Measurements from ENCODE around the gene OSBPL8. TPM values are rescaled to one million over a fixed set of nuclear protein-coding genes. Genes with fewer than 3 reads are reported as not detected.

The OSBPL8 gene
- total and polyA plus RNA-seq, 2 experiments from 2014 or later, result 20.1 to 82.5 TPM

GRCh38 chr12:76490763-76491162 lies 68.8 kb downstream of the OSBPL8 start:
- no peaks in the 10 kb centered on the region for H4K20me1 ChIP-seq (ENCODE audit: insufficient read depth, poor library complexity, severe bottlenecking)
- peaks cover 9% of the 10 kb centered on the region for H3K9me3 ChIP-seq (ENCODE audit: low read depth)
- H3K79me2 ChIP-seq, result peaks cover 7% of the 10 kb centered on the region
- H2AFZ ChIP-seq, result no peak overlapping the region
- TF ChIP-seq EZH2phosphoT487 (IDR thresholded peaks at IDR 0.05; ENCODE audit: low read depth, severe bottlenecking, unreplicated experiment) (no peak), EZH2 (IDR thresholded peaks at IDR 0.05; ENCODE audit: borderline replicate concordance) (no peak), CTCF (IDR thresholded peaks at IDR 0.05; ENCODE audit: poor library complexity) (no peak)
- no peak overlapping the region for H3K4me2 ChIP-seq
- H3K4me1 ChIP-seq (ENCODE audit: insufficient read depth), result no peaks in the 10 kb centered on the region
- H3K36me3 ChIP-seq (replicated peaks; ENCODE audit: insufficient read depth, low read depth), result no peaks in the 10 kb centered on the region
- no peak overlapping the region for H3K27ac ChIP-seq
- no peak for DNase-seq (ENCODE audit: low spot score)
- H3K9me2 ChIP-seq (replicated peaks; ENCODE audit: insufficient read depth), result no peaks in the 10 kb centered on the region
- WGBS (ENCODE audit: low lambda C conversion rate, missing lambda C conversion rate), result 94% methylated on average over 4 of the region's 4 CpGs
- H3K4me3 ChIP-seq, result no peak overlapping the region
- no peaks in the 10 kb centered on the region for H3K27me3 ChIP-seq

GRCh38 chr12:76489737-76490136 lies 69.8 kb downstream of the OSBPL8 start:
- Histone ChIP-seq H3K79me2 (peaks cover 7% of the 10 kb centered on the region), H3K9me2 (replicated peaks; ENCODE audit: insufficient read depth) (no peaks in the 10 kb centered on the region), H3K27me3 (no peaks in the 10 kb centered on the region), H3K4me3 (no peak overlapping the region), H3K9me3 (ENCODE audit: low read depth) (peaks cover 9% of the 10 kb centered on the region), H3K4me1 (ENCODE audit: insufficient read depth) (no peaks in the 10 kb centered on the region), H3K4me2 (no peak overlapping the region), H4K20me1 (ENCODE audit: insufficient read depth, poor library complexity, severe bottlenecking) (no peaks in the 10 kb centered on the region), H3K27ac (no peak overlapping the region), H2AFZ (no peak overlapping the region), H3K36me3 (replicated peaks; ENCODE audit: insufficient read depth, low read depth) (no peaks in the 10 kb centered on the region)
- WGBS (ENCODE audit: low lambda C conversion rate, missing lambda C conversion rate), result 94% methylated on average over 3 of the region's 3 CpGs
- TF ChIP-seq EZH2phosphoT487 (IDR thresholded peaks at IDR 0.05; ENCODE audit: low read depth, severe bottlenecking, unreplicated experiment) (no peak), EZH2 (IDR thresholded peaks at IDR 0.05; ENCODE audit: borderline replicate concordance) (no peak), CTCF (IDR thresholded peaks at IDR 0.05; ENCODE audit: poor library complexity) (no peak)
- DNase-seq (ENCODE audit: low spot score), result no peak

- no peak overlapping the region for H3K4me2 ChIP-seq
Observed at GRCh38 chr12:76486011-76486410, 73.6 kb downstream of the OSBPL8 start.

GRCh38 chr12:76480796-76481195 lies 78.8 kb downstream of the OSBPL8 start:
- no peaks in the 10 kb centered on the region for H3K9me3 ChIP-seq (ENCODE audit: low read depth)
- no peak overlapping the region for H3K27ac ChIP-seq
- no peak overlapping the region for H3K4me3 ChIP-seq
- DNase-seq (ENCODE audit: low spot score), result no peak
- H3K9me2 ChIP-seq (replicated peaks; ENCODE audit: insufficient read depth), result no peaks in the 10 kb centered on the region
- H3K27me3 ChIP-seq, result no peaks in the 10 kb centered on the region
- H2AFZ ChIP-seq, result no peak overlapping the region
- H3K4me1 ChIP-seq (ENCODE audit: insufficient read depth), result no peaks in the 10 kb centered on the region
- no peaks in the 10 kb centered on the region for H4K20me1 ChIP-seq (ENCODE audit: insufficient read depth, poor library complexity, severe bottlenecking)
- no peaks in the 10 kb centered on the region for H3K36me3 ChIP-seq (replicated peaks; ENCODE audit: insufficient read depth, low read depth)
- H3K4me2 ChIP-seq, result no peak overlapping the region
- TF ChIP-seq EZH2phosphoT487 (IDR thresholded peaks at IDR 0.05; ENCODE audit: low read depth, severe bottlenecking, unreplicated experiment) (no peak), EZH2 (IDR thresholded peaks at IDR 0.05; ENCODE audit: borderline replicate concordance) (no peak), CTCF (IDR thresholded peaks at IDR 0.05; ENCODE audit: poor library complexity) (no peak)
- H3K79me2 ChIP-seq, result peaks cover 7% of the 10 kb centered on the region

More at GRCh38 chr12:76486011-76486410, 73.6 kb downstream of the OSBPL8 start:
- TF ChIP-seq EZH2phosphoT487 (IDR thresholded peaks at IDR 0.05; ENCODE audit: low read depth, severe bottlenecking, unreplicated experiment) (no peak), EZH2 (IDR thresholded peaks at IDR 0.05; ENCODE audit: borderline replicate concordance) (no peak)
- no peak for DNase-seq (ENCODE audit: low spot score)
- Histone ChIP-seq H2AFZ (no peak overlapping the region), H3K36me3 (replicated peaks; ENCODE audit: insufficient read depth, low read depth) (no peaks in the 10 kb centered on the region), H3K9me3 (ENCODE audit: low read depth) (no peaks in the 10 kb centered on the region), H3K4me3 (no peak overlapping the region), H3K4me1 (ENCODE audit: insufficient read depth) (no peaks in the 10 kb centered on the region), H3K79me2 (peaks cover 7% of the 10 kb centered on the region), H3K27ac (no peak overlapping the region), H4K20me1 (ENCODE audit: insufficient read depth, poor library complexity, severe bottlenecking) (no peaks in the 10 kb centered on the region), H3K27me3 (no peaks in the 10 kb centered on the region), H3K9me2 (replicated peaks; ENCODE audit: insufficient read depth) (no peaks in the 10 kb centered on the region)
- 93% methylated on average over 2 of the region's 2 CpGs for WGBS (ENCODE audit: low lambda C conversion rate, missing lambda C conversion rate)
